22Rv1 (cell line): Measurements from ENCODE around the gene RCE1.

Source experiments
- CTCF ChIP-seq: fragments of 450-650 bp; IDR thresholded peaks from 2 replicates; pipeline ENCODE4 v1.5.1; 2017; ENCODE audit warnings: mild to moderate bottlenecking
- ZFX ChIP-seq: fragments of 450-650 bp; IDR thresholded peaks from 2 replicates; pipeline ENCODE4 v1.6.1; 2017; ENCODE audit warnings: antibody characterized with exemption, borderline replicate concordance

DNA sequence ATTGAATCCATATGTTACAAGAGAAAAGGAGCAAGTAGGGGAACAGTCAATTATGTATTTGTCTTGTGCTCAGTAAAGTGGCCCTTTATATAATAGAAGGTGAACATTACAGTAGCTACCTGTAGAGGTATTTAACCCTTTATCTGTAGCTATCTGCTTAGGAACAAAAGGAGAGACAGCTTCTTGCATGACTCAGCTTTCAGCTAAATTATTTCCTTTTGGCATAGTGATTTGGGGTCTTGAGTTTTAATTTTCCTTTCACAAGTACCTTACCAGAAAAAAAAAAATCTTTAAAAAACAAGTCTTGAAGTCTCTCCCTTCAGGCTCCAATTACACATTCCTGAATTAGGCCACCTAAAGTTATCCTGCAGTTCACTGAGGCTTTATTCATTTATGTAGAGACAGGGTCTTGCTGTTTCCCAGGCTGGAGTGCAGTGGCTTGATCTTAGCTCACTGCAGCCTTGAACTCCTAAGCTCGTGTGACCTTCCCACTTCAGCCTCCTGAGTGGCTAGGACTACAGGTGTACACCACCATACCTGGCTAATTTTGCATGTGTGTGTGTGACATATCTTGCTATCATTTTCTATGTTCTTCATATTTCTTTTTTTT lies 32.6 kb upstream of the RCE1 start:
- no peak for TF ChIP-seq CTCF
- no peak for TF ChIP-seq ZFX
